GM19438 (cell line): ENCODE results near the gene TRAF7.
"Not testable (repeated sequence)": the region's sequence is repeated elsewhere in the genome, so short reads cannot be mapped to it uniquely, and the experiment has no call there.

Source experiments
- ATAC-seq: cut with Tn5 transposase; IDR thresholded peaks from one replicate; pipeline ENCODE4 v1.9.1; 2021; ENCODE audit warnings: low read depth; ENCODE audit not compliant: unreplicated experiment

Gene TRAF7

GRCh38 chr16:2155091-2155950, at the start of gene TRAF7:
TSS of gene TRAF7 (plus strand) at chr16:2155782. CDS start at chr16:2163921, 8,139 bp downstream.
- ATAC-seq = peak; percentile 79

- not testable (repeated sequence) for ATAC-seq
Measured at GRCh38 chr16:2106211-2106610, 49.4 kb upstream of the TRAF7 start.

DNA sequence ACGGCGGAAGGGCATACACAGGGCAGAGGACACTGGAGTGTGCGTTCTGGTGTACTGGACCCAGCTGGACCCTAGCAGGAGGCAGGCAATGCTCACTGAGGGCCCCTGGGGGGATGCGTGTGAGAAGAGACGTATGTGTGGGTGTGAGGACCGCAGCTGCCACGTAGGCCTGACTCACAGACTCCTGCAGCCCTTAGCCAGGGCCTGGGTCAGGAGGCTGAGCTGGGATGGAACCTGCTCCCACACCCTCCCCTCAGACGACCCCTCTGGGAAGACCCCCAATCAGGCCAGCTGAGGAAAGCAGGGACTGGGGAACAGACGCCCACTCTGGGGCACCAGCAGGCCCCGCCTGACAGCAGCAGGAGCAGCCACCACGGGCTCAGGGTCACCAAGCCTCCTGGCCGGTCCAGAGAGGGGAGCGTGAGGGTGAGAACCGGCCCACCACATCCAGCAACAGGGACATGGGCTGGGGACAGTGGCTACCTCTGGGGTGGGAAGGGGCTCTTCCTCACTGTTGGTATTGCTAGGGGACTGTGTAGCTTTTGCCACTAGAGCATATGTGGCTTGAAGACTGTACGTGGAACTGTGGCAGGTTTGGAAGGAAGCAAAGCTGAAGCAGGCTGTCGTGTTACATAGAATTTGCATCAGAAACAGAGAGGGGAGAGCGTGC, 48.3 kb upstream of the TRAF7 start:
- not testable (repeated sequence) for ATAC-seq

DNA sequence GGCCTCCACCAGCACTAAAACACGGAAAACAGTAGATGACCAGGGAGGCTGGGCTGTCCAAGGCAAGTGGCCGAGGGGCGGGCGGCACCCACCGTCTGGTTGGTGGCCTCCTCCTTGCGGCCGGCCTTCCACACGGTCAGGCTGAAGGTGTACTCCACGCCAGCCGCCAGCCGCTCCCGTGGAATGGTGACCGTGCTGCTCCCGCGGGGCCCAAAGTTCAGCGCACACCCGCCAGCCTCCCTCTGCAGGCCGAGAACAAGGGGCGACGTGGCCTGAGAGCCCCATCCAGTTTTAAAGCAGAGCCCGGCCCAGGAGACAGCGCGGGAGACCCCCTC, 47.8 kb upstream of the TRAF7 start:
- ATAC-seq = not testable (repeated sequence)

DNA sequence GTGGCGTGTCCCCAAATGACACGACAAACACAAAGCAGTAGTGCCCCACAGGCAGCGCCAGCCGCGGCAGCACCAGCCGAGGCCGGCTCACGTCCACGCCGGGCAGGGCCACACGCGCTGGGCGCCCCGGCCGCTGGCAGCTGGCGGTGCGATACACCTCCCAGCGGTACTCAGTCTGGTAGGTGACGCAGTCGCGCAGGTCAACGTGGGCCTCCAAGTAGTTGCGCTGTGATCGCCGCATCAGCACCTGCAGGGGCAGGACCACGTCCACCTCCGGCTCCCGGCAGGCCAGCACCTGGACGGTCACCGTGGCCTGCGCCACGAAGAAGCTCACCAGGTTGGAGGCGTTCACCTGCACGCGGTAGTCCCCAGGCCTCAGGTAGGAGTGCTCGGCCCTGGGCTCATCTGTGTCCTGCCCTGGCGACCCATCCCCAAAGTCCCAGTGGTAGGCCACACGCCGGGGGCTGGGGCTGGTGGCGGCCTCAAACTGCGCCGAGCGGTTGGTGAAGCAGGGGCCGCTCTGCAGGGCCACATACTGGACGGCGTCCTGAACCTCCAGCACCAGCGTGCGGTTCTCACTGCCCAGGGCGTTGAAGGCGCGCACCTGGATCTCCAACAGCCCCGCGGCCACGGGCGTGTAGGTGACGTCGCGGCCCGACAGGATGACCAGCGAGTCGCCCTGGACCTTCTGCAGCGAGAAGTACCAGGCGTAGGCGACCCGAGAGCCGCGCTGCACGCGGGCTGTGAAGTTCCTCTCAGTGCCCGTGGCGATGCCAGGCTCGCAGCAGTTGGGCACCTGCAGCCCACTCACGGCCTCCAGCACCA, 46.9 kb upstream of the TRAF7 start:
- ATAC-seq = not testable (repeated sequence)

DNA sequence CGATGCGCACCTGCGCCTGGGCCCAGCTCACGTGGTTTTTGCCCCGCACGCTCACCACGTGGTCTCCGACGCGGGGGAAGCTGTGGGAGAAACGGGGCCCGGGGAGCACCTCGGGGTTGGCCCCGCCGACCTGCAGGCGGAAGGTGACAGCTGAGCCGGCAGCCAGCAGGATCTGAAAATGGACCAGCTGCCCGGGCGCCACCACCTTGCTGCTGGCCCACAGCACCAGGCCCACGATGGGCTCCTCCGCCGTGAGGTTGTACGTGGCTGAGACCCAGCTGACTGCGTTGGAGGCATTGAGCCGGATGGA, 46.4 kb upstream of the TRAF7 start:
- ATAC-seq = not testable (repeated sequence)

DNA sequence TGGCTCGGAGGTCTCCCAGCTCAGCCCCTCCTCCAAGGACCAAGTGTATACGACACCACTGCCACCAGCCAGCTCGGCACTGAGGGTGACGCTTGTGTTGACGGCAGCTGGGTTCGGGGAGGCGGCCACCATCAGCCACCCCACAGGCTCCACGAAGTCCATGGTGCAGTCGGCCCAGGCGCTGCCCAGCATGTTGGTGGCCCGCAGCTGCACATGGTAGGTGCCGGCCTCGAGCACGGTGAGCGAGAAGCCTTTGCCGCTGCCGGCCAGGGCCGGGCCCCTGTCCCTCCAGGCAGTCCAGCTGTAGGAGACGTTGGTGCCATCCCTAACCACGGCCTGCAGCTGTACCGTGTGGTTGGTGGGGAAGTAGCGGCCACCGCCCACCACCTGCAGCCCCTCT, 45.7 kb upstream of the TRAF7 start:
- ATAC-seq = not testable (repeated sequence)

GRCh38 chr16:2110332-2111008, 45.1 kb upstream of the TRAF7 start:
- not testable (repeated sequence) for ATAC-seq

- not testable (repeated sequence) for ATAC-seq
Measured at GRCh38 chr16:2111009-2111353, 44.6 kb upstream of the TRAF7 start.

- not testable (repeated sequence) for ATAC-seq
Measured at GRCh38 chr16:2111412-2112335, 43.9 kb upstream of the TRAF7 start.

DNA sequence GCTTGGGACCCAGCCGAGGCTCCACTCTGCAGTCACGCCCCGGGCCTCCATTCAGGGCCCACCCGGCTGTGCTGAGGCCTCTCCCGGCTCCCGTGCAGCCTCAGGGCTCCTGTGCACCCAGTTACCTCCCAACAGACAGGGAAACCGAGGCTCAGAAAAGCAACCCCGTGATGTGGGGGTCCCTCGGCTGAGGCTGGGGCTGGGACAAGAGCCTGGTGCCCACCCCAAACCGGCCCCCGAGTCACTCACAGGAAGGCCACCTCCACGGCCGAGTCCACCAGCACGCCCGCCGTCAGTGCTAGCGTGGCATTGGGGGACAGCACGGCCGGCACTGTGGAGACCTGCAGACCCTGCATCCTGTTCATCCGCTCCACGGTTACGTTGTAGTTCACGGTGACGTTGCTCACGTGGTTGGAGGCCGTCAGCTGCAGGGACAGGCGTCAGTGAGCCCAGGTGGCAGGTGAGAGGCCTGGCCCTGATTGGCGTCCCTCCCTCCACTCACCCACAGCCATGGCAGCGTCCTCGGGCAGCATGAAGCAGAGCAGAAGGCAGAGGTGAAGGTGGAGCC, 43.0 kb upstream of the TRAF7 start:
- not testable (repeated sequence) for ATAC-seq

DNA sequence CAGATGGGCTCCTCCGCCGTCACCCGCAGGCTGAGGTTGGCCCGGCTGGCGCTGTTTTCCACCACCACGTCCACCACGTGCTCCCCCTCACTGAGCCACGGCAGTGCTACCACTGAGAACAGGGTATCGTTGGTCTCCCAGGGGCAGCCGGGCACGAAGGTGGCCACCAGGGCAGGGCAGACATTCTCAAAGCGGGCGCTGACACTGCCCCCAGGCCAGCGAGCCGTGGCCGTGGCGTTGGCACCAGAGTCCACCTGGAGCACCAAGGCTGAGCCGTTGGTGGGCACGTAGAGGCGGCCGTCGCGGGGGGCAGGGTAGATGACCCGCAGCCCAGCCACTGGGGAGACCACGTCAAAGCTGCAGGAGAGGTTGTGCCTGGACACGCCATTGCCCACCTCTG, 41.4 kb upstream of the TRAF7 start:
- ATAC-seq = not testable (repeated sequence)

DNA sequence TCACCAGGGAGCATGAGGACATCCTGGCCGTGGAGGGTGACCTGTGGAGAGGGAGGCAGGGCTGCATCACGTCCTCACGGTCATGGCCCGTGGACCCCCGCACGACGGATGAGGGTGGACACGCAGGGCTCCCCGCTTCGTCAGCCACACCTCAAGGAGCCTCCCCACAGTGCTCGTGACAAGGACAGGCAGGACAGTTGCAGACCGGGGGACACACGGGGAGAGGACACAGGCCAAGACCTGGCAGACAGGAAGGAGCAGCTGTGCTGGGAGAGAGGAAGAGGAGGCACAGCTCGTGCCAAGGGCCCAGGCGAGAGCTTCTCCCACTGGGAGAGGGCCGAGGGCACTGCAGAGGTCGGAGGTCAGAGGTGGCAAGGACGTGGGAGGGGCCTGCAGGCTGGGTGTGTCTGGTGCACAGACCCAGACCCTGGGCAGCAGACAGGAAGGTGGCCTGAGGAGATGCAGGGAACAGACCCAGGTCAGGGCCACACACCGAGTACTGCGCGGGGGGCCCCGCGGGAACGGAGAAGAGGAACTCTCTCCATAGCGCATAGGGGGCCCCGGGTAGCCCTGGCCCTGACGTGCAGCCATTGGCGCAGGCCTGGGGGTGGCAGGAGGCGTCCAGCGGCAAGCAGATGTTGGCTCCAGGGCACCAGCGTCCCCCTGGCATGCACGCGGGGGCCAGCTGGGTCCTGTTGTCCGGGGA, 40.5 kb upstream of the TRAF7 start:
- not testable (repeated sequence) for ATAC-seq

GRCh38 chr16:2115591-2115973, 40.0 kb upstream of the TRAF7 start:
- no peak for ATAC-seq

GRCh38 chr16:2116428-2116827, 39.2 kb upstream of the TRAF7 start:
- ATAC-seq = not testable (repeated sequence)

DNA sequence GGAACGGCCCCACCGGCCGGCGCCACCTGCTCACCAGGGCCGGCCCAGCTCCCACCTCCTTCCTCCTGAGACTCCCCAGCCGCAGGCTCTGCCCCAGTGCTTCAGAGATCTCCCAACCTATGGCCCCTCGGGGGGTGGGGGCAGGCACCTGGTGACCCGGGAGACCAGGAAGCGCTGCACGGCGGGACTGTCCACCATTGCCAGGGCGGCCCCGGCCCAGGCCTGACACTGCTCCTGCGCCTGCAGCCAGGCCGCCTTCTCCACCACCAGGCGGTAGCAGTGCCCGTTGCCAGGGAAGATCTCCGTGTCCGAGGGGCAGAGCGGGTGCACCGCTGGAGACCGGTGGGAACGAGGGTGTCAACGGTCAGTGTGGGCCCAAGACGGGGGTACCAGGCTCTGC, 38.2 kb upstream of the TRAF7 start:
- ATAC-seq = not testable (repeated sequence)

GRCh38 chr16:2117960-2118722, 37.4 kb upstream of the TRAF7 start:
- not testable (repeated sequence) for ATAC-seq

- not testable (repeated sequence) for ATAC-seq
Measured at GRCh38 chr16:2121325-2121724, 34.3 kb upstream of the TRAF7 start.
